OCI-LY3 (cell line): Measurements from ENCODE around the gene AVEN.

Source experiments
- H2AFZ ChIP-seq: fragments of 200-600, 300-600 bp; shearing (Covaris generic); 2 replicates; pipeline ENCODE4 v1.6.0; 2014; ENCODE audit warnings: antibody characterized with exemption, low read depth, low read length
- H3K27ac ChIP-seq: fragments of 200-600, 300-600 bp; sonication (generic); 2 replicates; pipeline ENCODE4 v1.5.1; 2014; ENCODE audit warnings: mild to moderate bottlenecking, low read length, moderate library complexity, mixed read lengths
- H3K27me3 ChIP-seq: fragments of 200-600, 300-600 bp; sonication (generic); 2 replicates; pipeline ENCODE4 v1.6.1; 2014; ENCODE audit warnings: low read depth, low read length, mixed read lengths
- H3K36me3 ChIP-seq: fragments of 200-600, 300-600 bp; sonication (generic); replicated peaks from 2 replicates; pipeline ENCODE3; 2014; ENCODE audit warnings: low read depth, low read length, mixed read lengths
- H3K4me1 ChIP-seq: fragments of 300-600, 200-600 bp; sonication (generic); 2 replicates; pipeline ENCODE4 v1.6.1; 2014; ENCODE audit warnings: low read length, mixed read lengths
- H3K4me2 ChIP-seq: fragments of 200-600, 300-600 bp; sonication (generic); 2 replicates; pipeline ENCODE4 v1.6.1; 2014; ENCODE audit warnings: low read length, mixed read lengths
- H3K4me3 ChIP-seq: fragments of 300-600, 200-600 bp; sonication (generic); 2 replicates; pipeline ENCODE4 v1.5.1; 2014; ENCODE audit warnings: antibody characterized with exemption, mild to moderate bottlenecking, low read length, moderate library complexity
- H3K79me2 ChIP-seq: fragments of 300-600, 200-600 bp; shearing (Covaris generic); 2 replicates; pipeline ENCODE4 v1.6.1; 2014; ENCODE audit warnings: mild to moderate bottlenecking, low read length, mixed read lengths
- H3K9ac ChIP-seq: fragments of 300-600, 200-600 bp; shearing (Covaris generic); 2 replicates; pipeline ENCODE4 v1.6.0; 2014; ENCODE audit warnings: mild to moderate bottlenecking, low read length, moderate library complexity
- H3K9me3 ChIP-seq: fragments of 200-600, 300-600 bp; shearing (Covaris generic); 2 replicates; pipeline ENCODE4 v1.6.1; 2014; ENCODE audit warnings: low read length, mixed read lengths; ENCODE audit not compliant: insufficient read depth
- H4K20me1 ChIP-seq: fragments of 200-600, 300-600 bp; sonication (generic); 2 replicates; pipeline ENCODE4 v1.6.1; 2016; ENCODE audit warnings: low read length, mixed read lengths; ENCODE audit not compliant: insufficient read depth
- EZH2phosphoT487 ChIP-seq: fragments of 200-600 bp; shearing (Covaris generic); IDR thresholded peaks from 2 replicates; pipeline ENCODE4 v1.6.1; 2018; ENCODE audit warnings: antibody characterized with exemption, mixed run types, low read depth
- TF ChIP-seq, protein P1 (sequence below): fragments of 200-600, 300-600 bp; sonication (generic); IDR thresholded peaks from 2 replicates; pipeline ENCODE4 v1.5.1; 2014; ENCODE audit warnings: antibody characterized with exemption, low read length, low read depth

AVEN gene

DNA sequence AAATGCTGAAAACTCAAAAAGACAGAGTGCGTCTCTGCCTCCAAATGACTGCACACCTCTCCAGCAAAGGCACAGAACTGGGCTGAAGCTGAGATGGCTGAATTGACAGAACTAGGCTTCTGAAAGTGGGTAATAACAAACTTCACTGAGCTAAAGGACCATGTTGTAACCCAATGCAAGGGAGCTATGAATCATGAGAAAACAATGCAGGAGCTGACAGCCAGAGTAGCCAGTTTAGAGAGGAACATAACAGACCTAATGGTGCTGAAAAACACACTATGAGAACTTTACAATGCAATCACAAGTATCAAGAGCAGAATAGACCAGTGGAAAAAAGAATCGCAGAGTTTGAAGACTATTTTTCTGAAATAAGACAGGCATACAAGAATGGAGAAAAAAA, 10.1 kb upstream of the AVEN start:
- Histone ChIP-seq H3K9me3 (no peaks in the 10 kb centered on the region), H3K4me2 (no peak overlapping the region), H4K20me1 (no peaks in the 10 kb centered on the region), H3K36me3 (no peaks in the 10 kb centered on the region), H3K79me2 (no peaks in the 10 kb centered on the region), H3K4me3 (no peak overlapping the region), H3K27ac (no peak overlapping the region), H3K9ac (no peak overlapping the region), H2AFZ (no peak overlapping the region), H3K4me1 (no peaks in the 10 kb centered on the region), H3K27me3 (no peaks in the 10 kb centered on the region)
- TF ChIP-seq, protein P1, sequence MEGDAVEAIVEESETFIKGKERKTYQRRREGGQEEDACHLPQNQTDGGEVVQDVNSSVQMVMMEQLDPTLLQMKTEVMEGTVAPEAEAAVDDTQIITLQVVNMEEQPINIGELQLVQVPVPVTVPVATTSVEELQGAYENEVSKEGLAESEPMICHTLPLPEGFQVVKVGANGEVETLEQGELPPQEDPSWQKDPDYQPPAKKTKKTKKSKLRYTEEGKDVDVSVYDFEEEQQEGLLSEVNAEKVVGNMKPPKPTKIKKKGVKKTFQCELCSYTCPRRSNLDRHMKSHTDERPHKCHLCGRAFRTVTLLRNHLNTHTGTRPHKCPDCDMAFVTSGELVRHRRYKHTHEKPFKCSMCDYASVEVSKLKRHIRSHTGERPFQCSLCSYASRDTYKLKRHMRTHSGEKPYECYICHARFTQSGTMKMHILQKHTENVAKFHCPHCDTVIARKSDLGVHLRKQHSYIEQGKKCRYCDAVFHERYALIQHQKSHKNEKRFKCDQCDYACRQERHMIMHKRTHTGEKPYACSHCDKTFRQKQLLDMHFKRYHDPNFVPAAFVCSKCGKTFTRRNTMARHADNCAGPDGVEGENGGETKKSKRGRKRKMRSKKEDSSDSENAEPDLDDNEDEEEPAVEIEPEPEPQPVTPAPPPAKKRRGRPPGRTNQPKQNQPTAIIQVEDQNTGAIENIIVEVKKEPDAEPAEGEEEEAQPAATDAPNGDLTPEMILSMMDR: no peak
- TF ChIP-seq EZH2phosphoT487: no peak

- no peak overlapping the region for H3K27ac ChIP-seq
- no peak overlapping the region for H2AFZ ChIP-seq
- H3K27me3 ChIP-seq: no peaks in the 10 kb centered on the region
- no peak overlapping the region for H3K4me2 ChIP-seq
- no peaks in the 10 kb centered on the region for H3K9me3 ChIP-seq
- TF ChIP-seq EZH2phosphoT487: no peak
- TF ChIP-seq, protein P1: no peak
- H3K4me1 ChIP-seq: no peaks in the 10 kb centered on the region
- no peak overlapping the region for H3K4me3 ChIP-seq
- H3K79me2 ChIP-seq: no peaks in the 10 kb centered on the region
- no peaks in the 10 kb centered on the region for H3K36me3 ChIP-seq
- no peak overlapping the region for H3K9ac ChIP-seq
- H4K20me1 ChIP-seq: no peaks in the 10 kb centered on the region
These were observed 9.1 kb upstream of the AVEN start for GRCh38 chr15:34047893-34048775.

- Histone ChIP-seq H3K4me1 (no peaks in the 10 kb centered on the region), H3K4me3 (no peak overlapping the region), H3K79me2 (no peaks in the 10 kb centered on the region), H3K27ac (no peak overlapping the region), H3K27me3 (no peaks in the 10 kb centered on the region), H3K9ac (no peak overlapping the region), H2AFZ (no peak overlapping the region), H4K20me1 (no peaks in the 10 kb centered on the region), H3K4me2 (no peak overlapping the region), H3K9me3 (no peaks in the 10 kb centered on the region), H3K36me3 (no peaks in the 10 kb centered on the region)
- TF ChIP-seq, protein P1: no peak
- no peak for TF ChIP-seq EZH2phosphoT487
These were observed 7.6 kb upstream of the AVEN start for GRCh38 chr15:34046471-34047145.

DNA sequence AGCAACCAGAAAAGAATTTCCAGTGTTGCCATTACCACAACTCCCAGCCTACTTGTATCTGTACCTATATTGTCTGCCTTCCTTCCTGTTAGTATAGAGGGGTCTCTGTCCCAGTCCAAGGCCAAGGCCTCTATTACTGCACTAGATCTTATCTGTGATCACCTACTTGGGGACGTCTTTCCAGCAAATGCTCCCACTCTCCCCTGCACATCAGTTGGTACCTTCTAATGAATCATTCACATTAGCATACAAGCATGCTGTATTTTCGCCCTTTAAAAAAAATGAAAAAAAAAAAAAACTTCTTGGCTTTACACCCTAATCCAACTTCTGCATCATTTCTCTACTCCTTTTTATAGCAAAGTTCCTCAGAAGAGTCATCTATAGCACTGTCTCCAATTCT, 4.8 kb upstream of the AVEN start:
- Histone ChIP-seq H3K27me3 (no peaks in the 10 kb centered on the region), H3K36me3 (no peaks in the 10 kb centered on the region), H3K79me2 (peaks cover 5% of the 10 kb centered on the region; the same call in 1 of the 2 replicates), H3K9ac (no peak overlapping the region), H3K4me3 (no peak overlapping the region), H3K9me3 (no peaks in the 10 kb centered on the region), H3K4me1 (peaks cover 11% of the 10 kb centered on the region), H4K20me1 (no peaks in the 10 kb centered on the region), H3K4me2 (no peak overlapping the region), H3K27ac (no peak overlapping the region), H2AFZ (no peak overlapping the region)
- TF ChIP-seq EZH2phosphoT487: no peak
- TF ChIP-seq, protein P1: no peak
